Motor neuron (in vitro differentiated cells): Measurements from ENCODE around the gene ASRGL1. TPM values are rescaled to one million over a fixed set of nuclear protein-coding genes. Genes with fewer than 3 reads are reported as not detected.

ENCODE experiments used
- ATAC-seq, 8 experiments: fragments of 200-7000 bp; cut with Tn5 transposase; replicated peaks in 6 of 8; 2 replicates each; pipeline ENCODE4 v1.8.0; 2021; ENCODE audit warnings: mild to moderate bottlenecking in 8 of 8, moderate library complexity in 8 of 8
- H3K27ac ChIP-seq, 2 donors: fragments of 250-450 bp; sonication (Bioruptor Pico); 2 replicates each; pipeline ENCODE4 v1.9.0; 2021; ENCODE audit warnings: antibody characterized with exemption in 2 of 2, mild to moderate bottlenecking in 2 of 2, moderate library complexity in 1 of 2
- H3K4me1 ChIP-seq, 2 donors: fragments of 250-450 bp; sonication (Bioruptor Pico); replicated peaks in 1 of 2; 2 replicates each; pipeline ENCODE4 v1.6.1; 2021; ENCODE audit warnings: antibody characterized with exemption in 2 of 2, mild to moderate bottlenecking in 2 of 2, moderate library complexity in 1 of 2
- H3K4me3 ChIP-seq, 5 donors: fragments of 250-450 bp; sonication (Bioruptor Pico); 2 replicates each; pipeline ENCODE4 v1.9.0; 2021; ENCODE audit warnings: antibody characterized with exemption in 5 of 5, mild to moderate bottlenecking in 5 of 5, moderate library complexity in 4 of 5
- WGBS, 10 experiments: fragments of 450-650 bp; shearing (Covaris generic); methylation state at CpG; one replicate each; pipeline ENCODE4 v1.0.0; 2022; 5-methylcytosine and 5-hydroxymethylcytosine counted together
- in situ Hi-C, 9 experiments: fragments of 400-800 bp; cut with MboI; loops; one replicate each; pipeline ENCODE4 v1.15.0; 2021; ENCODE audit warnings: low sequenced_read_pairs in 9 of 9, low pct_unique_long_range_greater_than_20kb in 2 of 9; ENCODE audit not compliant: unreplicated experiment in 9 of 9
- total RNA-seq, 8 experiments: library from RNA; unstranded; fragments of 300-600 nt; gene quantifications; 2 replicates each; pipeline versions ENCODE4 v1.2.3 to v1.2.4, GENCODE V29; 2022

ASRGL1 gene
- total RNA-seq, 8 experiments from 2014 or later, result 2.8 to 48.2 (median 24.8) TPM

- Histone ChIP-seq H3K27ac (no peak overlapping the region), H3K4me3 (no peak overlapping the region), H3K4me1 (peaks cover 35 to 46% of the 10 kb centered on the region in 2 donors)
- ATAC-seq, result peak in 1 of 8 experiments; percentile 4
- in situ Hi-C loops, result loop anchor here in 5 of 9 experiments (10.0 to 25.0 kb wide), 5 partner anchors 156 to 489 kb away; partner anchors contain the start of genes EEF1G (in 1 of the 5), SLC3A2 (in 1 of the 5), STX5 (in 1 of the 5) and TEX54 (in 1 of the 5)
- 40 to 100% (median 60%) methylated on average over 1 to 14 of the region's 22 CpGs; no CpG with 5 or more reads in 3 of the 10 experiments for WGBS, 10 experiments
Observed at GRCh38 chr11:62398011-62398994, 61.1 kb downstream of the ASRGL1 start.

GRCh38 chr11:62399172-62399877, 62.1 kb downstream of the ASRGL1 start:
- H3K4me3 ChIP-seq, result no peak overlapping the region
- H3K27ac ChIP-seq, result no peak overlapping the region
- no peak for ATAC-seq
- 0 to 100% (median 88%) methylated on average over 1 to 5 of the region's 10 CpGs; no CpG with 5 or more reads in 3 of the 10 experiments for WGBS, 10 experiments
- peaks cover 35 to 46% of the 10 kb centered on the region in 2 donors for H3K4me1 ChIP-seq
- in situ Hi-C loops, result loop anchor here in 5 of 9 experiments (10.0 to 25.0 kb wide), 5 partner anchors 155 to 488 kb away; partner anchors contain the start of genes EEF1G (in 1 of the 5), SLC3A2 (in 1 of the 5), STX5 (in 1 of the 5) and TEX54 (in 1 of the 5)

DNA sequence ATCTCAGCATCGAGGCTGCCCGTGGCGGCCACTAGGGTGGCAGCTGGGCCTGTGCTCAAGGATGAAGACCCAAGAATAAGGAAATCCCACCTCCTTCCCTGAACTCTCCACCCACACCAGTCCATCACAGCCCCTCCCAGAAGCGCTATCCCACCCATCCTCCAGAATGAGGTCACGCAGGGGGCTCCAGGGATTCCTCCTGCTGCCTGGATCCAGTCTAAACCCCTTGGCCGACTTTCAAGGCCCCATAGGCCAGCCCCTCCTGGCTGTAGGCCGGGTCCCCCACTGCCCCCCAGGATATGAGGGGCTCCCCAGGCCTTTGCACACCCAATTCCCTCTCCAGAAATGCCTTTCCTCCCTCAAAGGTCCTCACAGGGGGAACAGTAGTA, 62.6 kb downstream of the ASRGL1 start:
- ATAC-seq, result peak in 6 of 8 experiments; percentile 3 to 36 (median 12)
- WGBS, 10 experiments, result 54% methylated on average over 3 of the region's 7 CpGs; no CpG with 5 or more reads in 9 of the 10 experiments

DNA sequence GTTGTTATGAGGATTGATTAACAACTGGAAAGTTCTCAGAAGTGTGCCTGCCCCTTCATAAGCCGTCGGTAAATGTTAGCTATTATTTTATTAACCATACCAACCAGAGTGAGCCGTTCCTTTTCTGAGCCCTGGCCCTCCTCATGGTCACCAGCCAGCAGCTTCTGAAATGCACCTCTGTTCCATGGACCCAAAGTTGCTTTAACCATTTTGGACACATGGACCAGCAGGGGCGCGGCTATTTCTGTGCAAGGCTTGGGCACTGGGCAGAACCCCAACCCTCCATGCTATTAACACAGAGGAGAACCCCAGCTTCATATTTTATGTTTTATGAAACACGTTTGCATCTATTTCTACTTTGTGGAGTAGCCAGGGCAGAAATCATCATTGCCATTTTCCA, 63.0 kb downstream of the ASRGL1 start:
- H3K27ac ChIP-seq, result no peak overlapping the region
- H3K4me3 ChIP-seq, result no peak overlapping the region
- ATAC-seq, result peak in 1 of 8 experiments; percentile 5
- 0 to 100% (median 39%) methylated on average over 1 to 4 of the region's 6 CpGs; no CpG with 5 or more reads in 3 of the 10 experiments for WGBS, 10 experiments
- peaks cover 31 to 42% of the 10 kb centered on the region in 2 donors for H3K4me1 ChIP-seq
- in situ Hi-C loops, result loop anchor here in 1 of 9 experiments (25.0 kb wide), 1 partner anchor 162 kb away; the partner anchor contains the start of gene EEF1G

More for the DNA sequence above, 62.6 kb downstream of the ASRGL1 start:
- no peak overlapping the region for H3K27ac ChIP-seq
- in situ Hi-C loops, result loop anchor here in 6 of 9 experiments (10.0 to 25.0 kb wide), 5 partner anchors 155 to 487 kb away; partner anchors contain the start of genes EEF1G (in 2 of the 6), SLC3A2 (in 1 of the 6), STX5 (in 1 of the 6) and TEX54 (in 1 of the 6)
- no peak overlapping the region for H3K4me3 ChIP-seq
- H3K4me1 ChIP-seq, result peaks cover 35 to 46% of the 10 kb centered on the region in 2 donors

GRCh38 chr11:62400760-62401159, 63.5 kb downstream of the ASRGL1 start:
- ATAC-seq, result peak; percentile 57 to 87 (median 71)
- peaks cover 30 to 40% of the 10 kb centered on the region in 2 donors for H3K4me1 ChIP-seq
- in situ Hi-C loops, result loop anchor here in 1 of 9 experiments (25.0 kb wide), 1 partner anchor 162 kb away; the partner anchor contains the start of gene EEF1G
- 13 to 100% (median 69%) methylated on average over 1 to 7 of the region's 9 CpGs; no CpG with 5 or more reads in 4 of the 10 experiments for WGBS, 10 experiments
- H3K4me3 ChIP-seq, result no peak overlapping the region
- H3K27ac ChIP-seq, result no peak overlapping the region

DNA sequence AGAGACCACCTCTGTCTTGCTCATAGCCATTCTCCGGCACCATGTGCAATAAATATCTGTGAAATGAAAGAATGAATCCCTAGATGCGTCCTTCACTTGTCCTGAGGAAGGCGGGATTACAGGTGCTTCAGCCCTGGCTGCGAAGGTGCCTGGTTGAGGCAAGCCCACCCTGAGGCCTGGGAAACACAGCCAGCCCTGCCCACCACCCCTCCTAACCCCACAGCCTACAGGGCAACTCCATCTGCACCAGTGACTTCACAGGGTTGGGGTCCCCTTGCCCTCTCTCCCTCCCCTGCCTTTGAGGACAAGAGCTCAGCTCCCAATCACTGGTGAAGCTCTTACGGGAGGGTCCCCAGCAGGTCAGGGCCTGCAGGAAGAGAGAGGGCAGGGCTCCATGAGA, 64.1 kb downstream of the ASRGL1 start:
- Histone ChIP-seq H3K4me3 (no peak overlapping the region), H3K4me1 (peaks cover 30 to 40% of the 10 kb centered on the region in 2 donors), H3K27ac (no peak overlapping the region)
- WGBS, 10 experiments, result 60 to 71% methylated on average over 1 of the region's 5 CpGs; no CpG with 5 or more reads in 8 of the 10 experiments
- ATAC-seq, result no peak
- in situ Hi-C loops, result loop anchor here in 1 of 9 experiments (25.0 kb wide), 1 partner anchor 161 kb away; the partner anchor contains the start of gene EEF1G

DNA sequence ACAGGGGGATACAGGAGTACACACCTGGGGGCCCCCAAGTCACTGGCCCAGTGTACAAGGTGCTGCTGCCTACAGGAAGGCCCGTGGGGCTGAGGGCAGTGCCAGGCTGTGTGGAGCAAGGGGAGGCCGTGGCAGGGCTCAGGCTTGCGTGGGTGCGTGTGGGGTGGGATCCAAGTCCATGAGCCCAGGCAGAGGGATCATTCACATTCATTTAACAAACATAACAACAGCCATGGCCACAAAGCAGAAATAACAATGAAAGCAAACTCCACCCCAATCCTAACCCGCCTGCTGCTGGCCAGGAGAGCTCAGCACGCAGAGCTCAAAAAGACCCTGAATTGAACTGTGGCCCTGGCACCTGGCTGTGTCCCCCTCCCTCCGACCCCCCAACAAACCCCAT, 64.6 kb downstream of the ASRGL1 start:
- Histone ChIP-seq H3K4me1 (peaks cover 30 to 40% of the 10 kb centered on the region in 2 donors), H3K4me3 (no peak overlapping the region), H3K27ac (no peak overlapping the region)
- 20 to 72% (median 40%) methylated on average over 2 to 3 of the region's 7 CpGs; no CpG with 5 or more reads in 7 of the 10 experiments for WGBS, 10 experiments
- in situ Hi-C loops, result loop anchor here in 1 of 9 experiments (25.0 kb wide), 1 partner anchor 160 kb away; the partner anchor contains the start of gene EEF1G
- peak in 2 of 8 experiments; percentile 7 to 18 for ATAC-seq

DNA sequence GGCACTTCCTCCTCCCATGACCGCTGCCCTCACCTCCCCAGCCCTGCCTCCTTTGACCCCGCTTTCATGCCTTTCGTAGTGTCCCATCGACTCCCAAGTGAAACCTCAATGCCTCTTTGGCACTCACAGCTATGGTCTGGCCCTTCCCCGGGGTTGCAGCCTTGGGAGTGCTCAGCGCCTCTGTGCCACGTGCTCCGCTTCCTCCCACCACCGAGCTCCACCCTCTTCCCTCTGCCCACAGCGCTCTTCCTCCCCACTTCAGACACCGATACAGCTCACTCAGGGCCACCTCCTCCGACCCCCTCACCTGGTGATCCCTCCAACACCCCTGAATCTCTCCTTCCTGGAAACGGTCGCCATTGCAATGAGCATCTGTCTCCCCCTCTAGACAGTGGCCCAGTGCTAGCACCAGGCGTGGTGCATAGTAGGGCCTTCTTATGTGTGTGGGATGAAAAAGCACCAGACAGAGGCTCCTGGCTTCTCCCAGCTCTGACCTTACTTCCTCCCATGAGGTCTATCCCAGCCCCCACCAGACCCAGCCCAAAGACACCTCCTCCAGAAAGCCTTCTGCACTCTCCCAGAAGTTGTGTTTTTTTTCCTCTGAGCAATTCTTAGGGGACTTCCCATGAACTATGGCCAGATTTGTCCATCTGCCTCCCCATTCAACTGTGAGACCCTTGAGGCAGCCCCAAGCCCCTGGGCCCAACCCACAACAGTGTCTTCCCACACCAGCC, 65.1 kb downstream of the ASRGL1 start:
- Histone ChIP-seq H3K27ac (no peak overlapping the region), H3K4me3 (no peak overlapping the region), H3K4me1 (peaks cover 30 to 40% of the 10 kb centered on the region in 2 donors)
- ATAC-seq, result peak in 3 of 8 experiments; percentile 16 to 31 (median 24)
- in situ Hi-C loops, result loop anchor here in 1 of 9 experiments (25.0 kb wide), 1 partner anchor 160 kb away; the partner anchor contains the start of gene EEF1G
- WGBS, 10 experiments, result 20 to 100% (median 87%) methylated on average over 1 to 3 of the region's 15 CpGs; no CpG with 5 or more reads in 5 of the 10 experiments

DNA sequence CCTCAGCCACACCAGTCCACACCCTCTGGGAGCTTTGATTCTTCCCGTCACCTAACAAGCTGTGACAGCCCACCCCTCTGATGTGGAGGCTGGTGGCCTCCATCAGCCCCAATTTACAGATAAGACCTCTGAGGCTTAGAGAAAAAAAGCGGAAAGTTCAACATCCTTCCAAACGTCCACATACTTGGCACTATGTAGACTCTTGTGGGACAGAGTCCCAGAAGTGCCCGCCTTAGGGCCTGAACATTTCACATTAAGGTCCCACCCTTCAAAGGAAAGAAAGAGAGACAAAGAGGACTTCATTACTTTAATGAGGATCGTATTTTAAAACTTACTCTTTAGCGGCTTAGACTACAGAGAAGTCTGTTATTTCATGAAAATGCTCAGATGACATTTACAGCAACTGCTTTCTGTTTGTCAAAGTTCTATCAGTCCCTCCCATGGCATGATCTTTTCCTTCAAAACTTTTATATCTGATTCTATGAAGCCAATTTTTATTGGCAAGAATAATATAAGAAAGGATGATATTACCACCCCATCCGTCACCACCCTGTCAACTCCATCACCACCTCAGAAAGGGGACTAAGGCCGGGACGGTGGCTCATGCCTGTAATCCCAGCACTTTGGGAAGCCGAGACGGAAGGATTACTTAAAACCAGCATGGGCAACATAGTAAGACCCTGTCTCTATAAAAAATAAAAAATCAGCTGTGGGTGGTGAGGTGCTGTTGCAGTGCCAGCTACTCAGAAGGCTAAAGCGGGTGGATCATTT, 65.9 kb downstream of the ASRGL1 start:
- Histone ChIP-seq H3K4me1 (peaks cover 30 to 39% of the 10 kb centered on the region in 2 donors), H3K27ac (no peak overlapping the region), H3K4me3 (no peak overlapping the region)
- ATAC-seq, result no peak
- in situ Hi-C loops, result loop anchor here in 1 of 9 experiments (25.0 kb wide), 1 partner anchor 159 kb away; the partner anchor contains the start of gene EEF1G
- 26 to 100% (median 81%) methylated on average over 1 to 10 of the region's 12 CpGs for WGBS, 10 experiments

- peaks cover 20 to 26% of the 10 kb centered on the region in 2 donors for H3K4me1 ChIP-seq
- H3K27ac ChIP-seq, result no peak overlapping the region
- WGBS, 10 experiments, result 81 to 100% (median 90%) methylated on average over 1 to 4 of the region's 6 CpGs; no CpG with 5 or more reads in 5 of the 10 experiments
- ATAC-seq, result no peak
- H3K4me3 ChIP-seq, result no peak overlapping the region
- in situ Hi-C loops, result loop anchor here in 1 of 9 experiments (25.0 kb wide), 1 partner anchor 158 kb away; the partner anchor contains the start of gene EEF1G
Observed at GRCh38 chr11:62404435-62404834, 67.2 kb downstream of the ASRGL1 start.

DNA sequence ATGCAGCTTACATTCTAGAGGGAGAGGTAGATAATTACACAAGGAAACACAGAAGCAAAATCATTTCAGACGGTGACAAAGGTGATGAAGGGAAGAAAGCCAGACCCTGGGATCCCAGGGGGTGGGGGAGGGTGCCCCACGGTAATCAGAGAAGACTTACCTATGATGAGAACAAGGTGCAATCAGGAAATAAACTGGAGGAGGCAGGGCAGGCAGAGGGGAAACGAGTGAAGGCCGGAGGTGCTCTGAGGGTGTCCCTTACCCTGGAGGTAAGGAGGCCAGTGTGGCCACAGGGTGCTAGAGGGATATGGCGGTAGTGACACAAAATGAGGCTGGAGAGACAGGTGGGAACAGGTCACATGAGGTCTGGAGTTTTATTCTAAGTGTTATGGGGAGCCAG, 67.7 kb downstream of the ASRGL1 start:
- in situ Hi-C loops, result loop anchor here in 1 of 9 experiments (25.0 kb wide), 1 partner anchor 157 kb away; the partner anchor contains the start of gene EEF1G
- no peak for ATAC-seq
- Histone ChIP-seq H3K4me3 (no peak overlapping the region), H3K27ac (no peak overlapping the region), H3K4me1 (peaks cover 15 to 22% of the 10 kb centered on the region in 2 donors)
- 60 to 100% (median 81%) methylated on average over 1 to 5 of the region's 5 CpGs; no CpG with 5 or more reads in 3 of the 10 experiments for WGBS, 10 experiments
